B cell (primary cell): Measurements from ENCODE around the gene PLA2G2E. TPM values are rescaled to one million over a fixed set of nuclear protein-coding genes. Genes with fewer than 3 reads are reported as not detected.

ENCODE experiments used
- ATAC-seq: fragments of 200-7000 bp; cut with Tn5 transposase; one replicate; pipeline ENCODE4 v1.10.0; 2021; ENCODE audit warnings: low read depth, mild to moderate bottlenecking, moderate number of reproducible peaks, moderate library complexity
- CTCF ChIA-PET: fragments of 350-600 bp; sonication (Branson Sonifier 250); formaldehyde crosslinking; loops from one replicate; lab custom pipeline; 2021; ENCODE audit warnings: antibody characterized with exemption, inconsistent platforms; lab: Charles Lee
- POLR2A ChIA-PET: fragments of 350-600 bp; sonication (Branson Sonifier 250); formaldehyde crosslinking; loops from one replicate; lab custom pipeline; 2021; ENCODE audit warnings: antibody characterized with exemption; lab: Charles Lee
- DNase-seq: peaks from one replicate; pipeline ENCODE4 v3.0.0; 2013
- H2AFZ ChIP-seq: 2 replicates; pipeline ENCODE4 v1.6.1; 2012; ENCODE audit warnings: mild to moderate bottlenecking, low read depth, low read length; ENCODE audit not compliant: insufficient read depth, poor library complexity, severe bottlenecking
- H3K27ac ChIP-seq, 2 donors: 1 replicate in 1 of 2; 2 replicates in 1 of 2; pipeline ENCODE4 v1.5.1; 2012 to 2013; ENCODE audit warnings: low read length in 2 of 2, mild to moderate bottlenecking in 2 of 2, moderate library complexity in 1 of 2
- H3K27me3 ChIP-seq, 4 experiments: fragments of 200-600 bp in 1 of 4; sonication (generic) in 1 of 4; replicated peaks in 1 of 4; 1 replicate in 2 of 4; 2 replicates in 2 of 4; pipeline versions ENCODE4 v1.6.1 to v1.7.0; 2013 to 2016; ENCODE audit warnings: low read length in 3 of 4, mild to moderate bottlenecking in 2 of 4, mixed read lengths in 1 of 4, moderate library complexity in 1 of 4; ENCODE audit not compliant: insufficient read depth in 4 of 4, control insufficient read depth in 3 of 4; ENCODE audit errors: control extremely low read depth in 1 of 4
- H3K36me3 ChIP-seq, 2 experiments: replicated peaks in 1 of 2; 1 replicate in 1 of 2; 2 replicates in 1 of 2; pipeline versions ENCODE4 v1.6.1 to v1.7.1; 2013; ENCODE audit warnings: low read length in 1 of 2; ENCODE audit not compliant: insufficient read depth in 2 of 2, control insufficient read depth in 1 of 2; ENCODE audit errors: control extremely low read depth in 1 of 2, extremely low read depth in 1 of 2
- H3K4me1 ChIP-seq, 2 donors: fragments of 200-600 bp in 1 of 2; sonication (generic) in 1 of 2; 1 replicate in 1 of 2; 2 replicates in 1 of 2; pipeline versions ENCODE4 v1.5.1 to v1.6.1; 2013 to 2017; ENCODE audit warnings: low read length in 2 of 2; ENCODE audit not compliant: control insufficient read depth in 2 of 2, insufficient read depth in 2 of 2
- H3K4me2 ChIP-seq: replicated peaks from 2 replicates; pipeline ENCODE3; 2012; ENCODE audit warnings: mild to moderate bottlenecking, low read depth, low read length; ENCODE audit not compliant: poor library complexity, severe bottlenecking
- H3K4me3 ChIP-seq, 5 experiments: fragments of 200-600 bp in 1 of 5; sonication (generic) in 1 of 5; 1 replicate in 3 of 5; 2 replicates in 2 of 5; pipeline versions ENCODE4 v1.5.1 to v1.7.0; 2011 to 2016; ENCODE audit warnings: low read length in 4 of 5, mild to moderate bottlenecking in 4 of 5, low read depth in 2 of 5, control low read depth in 1 of 5, moderate library complexity in 1 of 5; ENCODE audit not compliant: insufficient read depth in 1 of 5; ENCODE audit errors: control extremely low read depth in 1 of 5, extremely low read depth in 1 of 5
- H3K79me2 ChIP-seq: fragments of 200-600 bp; sonication (generic); one replicate; pipeline ENCODE4 v1.6.0; 2016; ENCODE audit warnings: low read length; ENCODE audit not compliant: control insufficient read depth, insufficient read depth
- H3K9ac ChIP-seq: fragments of 200-600 bp; sonication (generic); 2 replicates; pipeline ENCODE4 v1.6.1; 2017; ENCODE audit warnings: mild to moderate bottlenecking, low read length, moderate library complexity
- H3K9me3 ChIP-seq, 3 donors: one replicate each; pipeline versions ENCODE4 v1.6.1 to v1.7.1; 2013; ENCODE audit warnings: low read length in 2 of 3; ENCODE audit not compliant: control insufficient read depth in 2 of 3, insufficient read depth in 1 of 3; ENCODE audit errors: control extremely low read depth in 1 of 3
- H4K20me1 ChIP-seq: 2 replicates; pipeline ENCODE4 v1.6.0; 2012; ENCODE audit warnings: mild to moderate bottlenecking, low read length; ENCODE audit not compliant: insufficient read depth, control insufficient read depth, poor library complexity, severe bottlenecking
- H3K27ac Mint-ChIP-seq: one replicate; pipeline ENCODE4 v1.8.0; 2021; ENCODE audit warnings: mixed read lengths
- H3K27me3 Mint-ChIP-seq: one replicate; pipeline ENCODE4 v1.8.0; 2021; ENCODE audit warnings: mixed read lengths
- H3K4me1 Mint-ChIP-seq: one replicate; pipeline ENCODE4 v1.8.0; 2021; ENCODE audit warnings: mixed read lengths
- H3K4me3 Mint-ChIP-seq: one replicate; pipeline ENCODE4 v1.8.0; 2021; ENCODE audit warnings: mixed read lengths
- H3K9me3 Mint-ChIP-seq: one replicate; pipeline ENCODE4 v1.8.0; 2022; ENCODE audit warnings: mixed read lengths; ENCODE audit not compliant: insufficient read depth
- CTCF ChIP-seq: fragments of 200-600 bp; IDR thresholded peaks from one replicate; pipeline ENCODE4 v1.8.0; 2022; ENCODE audit warnings: antibody characterized with exemption, mild to moderate bottlenecking
- EZH2 ChIP-seq: IDR thresholded peaks from 2 replicates; pipeline ENCODE4 v1.6.1; 2012; ENCODE audit warnings: borderline replicate concordance, low read depth, mild to moderate bottlenecking, moderate library complexity, low read length; ENCODE audit not compliant: insufficient read depth, poor library complexity, severe bottlenecking
- WGBS: methylation state at CpG from one replicate; pipeline ENCODE4 v1.1.5; 2013; ENCODE audit warnings: missing lambda C conversion rate; ENCODE audit not compliant: insufficient coverage; 5-methylcytosine and 5-hydroxymethylcytosine counted together
- intact Hi-C: fragments of 100-400 bp; cut with micrococcal nuclease; formaldehyde crosslinking; loops from one replicate; pipeline ENCODE4 v1.10.0; 2022
- polyA plus RNA-seq: library from polyadenylated mRNA; depleted of rRNA; stranded (reverse); fragments of >200 nt; gene quantifications from 2 replicates; pipeline ENCODE4 v1.2.3, GENCODE V29; 2012
- total RNA-seq, 2 donors: library from RNA; stranded (reverse); fragments of 120-200 nt in 1 of 2; gene quantifications; 1 replicate in 1 of 2; 2 replicates in 1 of 2; pipeline versions ENCODE4 v1.2.3 to v1.2.4, GENCODE V29; 2013 to 2022

The PLA2G2E gene
- total and polyA plus RNA-seq, 2 donors (not counting 1 experiment from before 2014, with no cell fraction given), result not detected

GRCh38 chr1:19946971-19947370 lies 23.6 kb upstream of the PLA2G2E start:
- no peak for TF ChIP-seq CTCF
- TF ChIP-seq EZH2, result no peak
- no CpG with 5 or more reads among the region's 3 CpGs for WGBS
- H3K9me3 Mint-ChIP-seq, result no peaks in the 10 kb centered on the region
- Histone ChIP-seq H3K9ac (no peak overlapping the region), H3K27me3 (peaks cover 0 to 5% (median 0%) of the 10 kb centered on the region in 4 experiments), H3K36me3 (no peaks in the 10 kb centered on the region), H3K79me2 (no peaks in the 10 kb centered on the region), H3K27ac (no peak overlapping the region), H4K20me1 (no peaks in the 10 kb centered on the region), H3K9me3 (no peaks in the 10 kb centered on the region), H3K4me1 (no peaks in the 10 kb centered on the region), H3K4me2 (no peak overlapping the region), H3K4me3 (no peak overlapping the region), H2AFZ (no peak overlapping the region)
- no peaks in the 10 kb centered on the region for H3K4me1 Mint-ChIP-seq
- H3K27me3 Mint-ChIP-seq, result peaks cover 34% of the 10 kb centered on the region
- DNase-seq, result no peak
- ChIA-PET POLR2A (no interaction called here), CTCF (interaction anchor here (1.4 kb wide), 1 partner anchor 31 kb away, joined by 4 read pairs; no protein-coding TSS in a partner anchor)
- H3K4me3 Mint-ChIP-seq, result no peak overlapping the region
- no peak for ATAC-seq
- no peak overlapping the region for H3K27ac Mint-ChIP-seq
- intact Hi-C loops, result no loop called here

GRCh38 chr1:19946331-19946751 lies 22.9 kb upstream of the PLA2G2E start:
- peaks cover 0 to 5% (median 0%) of the 10 kb centered on the region in 4 experiments for H3K27me3 ChIP-seq
- H3K4me3 ChIP-seq, result no peak overlapping the region
- intact Hi-C loops, result no loop called here
- no peaks in the 10 kb centered on the region for H3K79me2 ChIP-seq
- CTCF ChIA-PET, result interaction anchor here (1.1 to 1.4 kb wide), 2 partner anchors 30 to 155 kb away, joined by 3 to 4 read pairs; no protein-coding TSS in a partner anchor
- WGBS, result 63% methylated on average over 3 of the region's 6 CpGs
- H3K4me1 ChIP-seq, result no peaks in the 10 kb centered on the region
- POLR2A ChIA-PET, result no interaction called here
- no peaks in the 10 kb centered on the region for H3K9me3 ChIP-seq
- ATAC-seq (no peak), DNase-seq (no peak)
- H3K36me3 ChIP-seq, result no peaks in the 10 kb centered on the region
- Mint-ChIP-seq H3K4me3 (no peak overlapping the region), H3K27me3 (peaks cover 32% of the 10 kb centered on the region), H3K27ac (no peak overlapping the region), H3K4me1 (no peaks in the 10 kb centered on the region), H3K9me3 (no peaks in the 10 kb centered on the region)
- no peaks in the 10 kb centered on the region for H4K20me1 ChIP-seq
- no peak overlapping the region for H3K9ac ChIP-seq
- no peak overlapping the region for H3K27ac ChIP-seq
- H3K4me2 ChIP-seq, result no peak overlapping the region
- TF ChIP-seq CTCF (no peak), EZH2 (no peak)
- H2AFZ ChIP-seq, result no peak overlapping the region
